Measurements from ENCODE around the gene PDE1C. TPM values are rescaled to one million over a fixed set of nuclear protein-coding genes. Genes with fewer than 3 reads are reported as not detected.

PDE1C gene
- total RNA-seq, 3 donors from 2014 or later (not counting 1 experiment from before 2014, with no cell fraction given), result not detected

GRCh38 chr7:32116436-32116835 lies 46.2 kb upstream of the PDE1C start:
- H3K27me3 Mint-ChIP-seq (ENCODE audit: low read depth in 2 of 2), result peaks cover 0 to 3% of the 10 kb centered on the region in 2 donors
- TF ChIP-seq, protein P1, sequence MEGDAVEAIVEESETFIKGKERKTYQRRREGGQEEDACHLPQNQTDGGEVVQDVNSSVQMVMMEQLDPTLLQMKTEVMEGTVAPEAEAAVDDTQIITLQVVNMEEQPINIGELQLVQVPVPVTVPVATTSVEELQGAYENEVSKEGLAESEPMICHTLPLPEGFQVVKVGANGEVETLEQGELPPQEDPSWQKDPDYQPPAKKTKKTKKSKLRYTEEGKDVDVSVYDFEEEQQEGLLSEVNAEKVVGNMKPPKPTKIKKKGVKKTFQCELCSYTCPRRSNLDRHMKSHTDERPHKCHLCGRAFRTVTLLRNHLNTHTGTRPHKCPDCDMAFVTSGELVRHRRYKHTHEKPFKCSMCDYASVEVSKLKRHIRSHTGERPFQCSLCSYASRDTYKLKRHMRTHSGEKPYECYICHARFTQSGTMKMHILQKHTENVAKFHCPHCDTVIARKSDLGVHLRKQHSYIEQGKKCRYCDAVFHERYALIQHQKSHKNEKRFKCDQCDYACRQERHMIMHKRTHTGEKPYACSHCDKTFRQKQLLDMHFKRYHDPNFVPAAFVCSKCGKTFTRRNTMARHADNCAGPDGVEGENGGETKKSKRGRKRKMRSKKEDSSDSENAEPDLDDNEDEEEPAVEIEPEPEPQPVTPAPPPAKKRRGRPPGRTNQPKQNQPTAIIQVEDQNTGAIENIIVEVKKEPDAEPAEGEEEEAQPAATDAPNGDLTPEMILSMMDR (IDR thresholded peaks at IDR 0.05), result no peak
- H3K9me3 Mint-ChIP-seq, result peaks cover 4 to 10% of the 10 kb centered on the region in 2 donors
- Histone ChIP-seq H3K4me1 (ENCODE audit: control insufficient read depth, insufficient read depth, low read length) (no peaks in the 10 kb centered on the region), H3K27me3 (ENCODE audit: control insufficient read depth, insufficient read depth, low read length) (no peaks in the 10 kb centered on the region), H3K36me3 (ENCODE audit: control insufficient read depth, insufficient read depth, low read length) (no peaks in the 10 kb centered on the region), H3K9me3 (ENCODE audit: control insufficient read depth, insufficient read depth, low read length) (peaks cover 5% of the 10 kb centered on the region), H3K27ac (ENCODE audit: low read length) (no peak overlapping the region), H3K4me3 (ENCODE audit: low read length) (no peak overlapping the region)
- DNase-seq (no peak), ATAC-seq (no peak)
- no peak overlapping the region for H3K4me3 Mint-ChIP-seq
- intact Hi-C loops (cut with micrococcal nuclease), result no loop called here
- H3K36me3 Mint-ChIP-seq, result no peaks in the 10 kb centered on the region
- no peak overlapping the region for H3K27ac Mint-ChIP-seq
- no peaks in the 10 kb centered on the region for H3K4me1 Mint-ChIP-seq

GRCh38 chr7:32115831-32116230 lies 45.6 kb upstream of the PDE1C start:
- peaks cover 3% of the 10 kb centered on the region for H3K36me3 Mint-ChIP-seq
- no peak overlapping the region for H3K27ac Mint-ChIP-seq
- TF ChIP-seq, protein P1 (IDR thresholded peaks at IDR 0.05), result no peak
- no peak for DNase-seq
- Histone ChIP-seq H3K27me3 (ENCODE audit: control insufficient read depth, insufficient read depth, low read length) (no peaks in the 10 kb centered on the region), H3K4me1 (ENCODE audit: control insufficient read depth, insufficient read depth, low read length) (no peaks in the 10 kb centered on the region), H3K9me3 (ENCODE audit: control insufficient read depth, insufficient read depth, low read length) (peaks cover 8% of the 10 kb centered on the region), H3K36me3 (ENCODE audit: control insufficient read depth, insufficient read depth, low read length) (no peaks in the 10 kb centered on the region), H3K4me3 (ENCODE audit: low read length) (no peak overlapping the region), H3K27ac (ENCODE audit: low read length) (no peak overlapping the region)
- intact Hi-C loops (cut with micrococcal nuclease), result no loop called here
- 100% methylated on average over 1 of the region's 1 CpG for WGBS (ENCODE audit: insufficient coverage)
- no peak overlapping the region for H3K4me3 Mint-ChIP-seq
- peaks cover 0 to 3% of the 10 kb centered on the region in 2 donors for H3K27me3 Mint-ChIP-seq (ENCODE audit: low read depth in 2 of 2)
- H3K9me3 Mint-ChIP-seq, result peaks cover 4 to 10% of the 10 kb centered on the region in 2 donors
- H3K4me1 Mint-ChIP-seq, result no peaks in the 10 kb centered on the region
- ATAC-seq, result no peak

DNA sequence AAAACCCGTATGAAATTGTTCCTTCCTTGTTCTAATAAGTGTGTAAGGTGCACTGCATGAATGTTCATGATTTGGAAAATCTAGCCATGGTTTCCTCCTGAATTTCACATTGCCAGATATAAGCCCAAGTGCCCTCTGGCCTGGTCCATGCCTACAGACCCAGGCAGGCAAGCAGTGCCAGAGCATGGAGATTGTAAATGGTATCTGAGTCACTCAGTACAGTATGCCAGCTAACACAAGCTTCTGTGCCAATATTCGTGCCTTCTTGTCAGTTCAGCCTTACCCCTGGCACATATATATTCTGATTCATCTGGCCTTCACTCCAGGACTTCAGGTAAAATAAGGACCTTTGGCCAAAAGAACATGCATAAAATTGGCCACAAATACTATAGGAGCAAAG lies 38.4 kb upstream of the PDE1C start:
- H3K4me1 Mint-ChIP-seq, result no peaks in the 10 kb centered on the region
- intact Hi-C loops (cut with micrococcal nuclease), result no loop called here
- no peak overlapping the region for H3K4me3 Mint-ChIP-seq
- H3K9me3 Mint-ChIP-seq, result peaks cover 11 to 17% of the 10 kb centered on the region in 2 donors
- Histone ChIP-seq H3K4me1 (ENCODE audit: control insufficient read depth, insufficient read depth, low read length) (no peaks in the 10 kb centered on the region), H3K4me3 (ENCODE audit: low read length) (no peak overlapping the region), H3K27me3 (ENCODE audit: control insufficient read depth, insufficient read depth, low read length) (no peaks in the 10 kb centered on the region), H3K36me3 (ENCODE audit: control insufficient read depth, insufficient read depth, low read length) (no peaks in the 10 kb centered on the region), H3K27ac (ENCODE audit: low read length) (no peak overlapping the region), H3K9me3 (ENCODE audit: control insufficient read depth, insufficient read depth, low read length) (peaks cover 4% of the 10 kb centered on the region)
- DNase-seq (no peak), ATAC-seq (no peak)
- peaks cover 18% of the 10 kb centered on the region for H3K36me3 Mint-ChIP-seq
- WGBS (ENCODE audit: insufficient coverage), result 71% methylated on average over 2 of the region's 2 CpGs
- no peak overlapping the region for H3K27ac Mint-ChIP-seq
- TF ChIP-seq, protein P1 (IDR thresholded peaks at IDR 0.05), result no peak
- H3K27me3 Mint-ChIP-seq (ENCODE audit: low read depth in 2 of 2), result no peaks in the 10 kb centered on the region

DNA sequence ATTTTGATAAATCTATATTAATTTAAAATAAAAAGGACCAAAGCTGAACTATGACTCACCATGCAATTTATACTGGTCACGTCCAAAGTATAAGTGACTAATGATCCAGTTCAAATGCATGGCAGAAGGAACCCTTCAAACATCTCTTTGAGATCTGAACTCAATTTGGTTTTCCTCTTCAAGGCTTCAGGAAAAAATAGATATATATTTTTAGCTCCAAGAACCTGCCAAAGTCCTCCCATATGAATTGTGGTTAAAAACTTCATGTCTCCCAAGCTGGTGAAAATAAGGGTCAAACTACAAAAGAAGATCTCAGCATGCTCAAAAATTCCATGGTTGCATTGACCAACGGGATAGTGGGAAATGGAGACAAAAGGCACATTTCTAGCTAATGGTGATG lies 34.6 kb upstream of the PDE1C start:
- no peaks in the 10 kb centered on the region for H3K4me1 Mint-ChIP-seq
- no peak overlapping the region for H3K4me3 ChIP-seq (ENCODE audit: low read length)
- 80% methylated on average over 1 of the region's 2 CpGs for WGBS (ENCODE audit: insufficient coverage)

More for the DNA sequence above, 34.6 kb upstream of the PDE1C start:
- H3K27ac Mint-ChIP-seq, result no peak overlapping the region
- peaks cover 13% of the 10 kb centered on the region for H3K36me3 Mint-ChIP-seq
- TF ChIP-seq, protein P1 (IDR thresholded peaks at IDR 0.05), result no peak
- ATAC-seq (no peak), DNase-seq (no peak)
- H3K36me3 ChIP-seq (ENCODE audit: control insufficient read depth, insufficient read depth, low read length), result no peaks in the 10 kb centered on the region
- intact Hi-C loops (cut with micrococcal nuclease), result no loop called here
- no peak overlapping the region for H3K27ac ChIP-seq (ENCODE audit: low read length)
- H3K27me3 Mint-ChIP-seq (ENCODE audit: low read depth in 2 of 2), result no peaks in the 10 kb centered on the region
- H3K9me3 ChIP-seq (ENCODE audit: control insufficient read depth, insufficient read depth, low read length), result peaks cover 4% of the 10 kb centered on the region
- no peaks in the 10 kb centered on the region for H3K4me1 ChIP-seq (ENCODE audit: control insufficient read depth, insufficient read depth, low read length)
- H3K27me3 ChIP-seq (ENCODE audit: control insufficient read depth, insufficient read depth, low read length), result no peaks in the 10 kb centered on the region
- peaks cover 10 to 15% of the 10 kb centered on the region in 2 donors for H3K9me3 Mint-ChIP-seq
- no peak overlapping the region for H3K4me3 Mint-ChIP-seq

Measured in natural killer cell (primary cell).